ENCODE results near the gene NAV1.

The NAV1 gene

GRCh38 chr1:201586806-201587205 is 47.9 kb downstream of the NAV1 start:
- no peak for DNase-seq (ENCODE audit: low read depth in 3 of 3)

DNA sequence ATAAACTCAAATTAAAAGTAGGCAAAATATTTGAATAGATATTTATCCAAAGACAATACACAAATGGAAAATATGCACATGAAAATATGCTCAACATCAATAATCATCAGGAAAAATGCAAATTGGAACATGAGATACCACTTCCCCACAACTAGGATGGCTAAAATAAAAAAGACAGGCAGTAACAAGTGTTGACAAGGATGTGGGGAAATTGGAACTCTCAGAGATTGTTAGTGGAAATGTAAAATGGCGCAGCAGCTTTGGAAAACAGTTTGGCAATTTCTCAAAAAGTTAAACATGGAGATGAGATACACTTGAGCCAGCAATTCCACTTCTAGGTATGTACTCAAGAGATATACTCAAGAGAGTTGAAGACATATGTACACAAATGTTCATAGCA is 48.8 kb downstream of the NAV1 start:
- no peak for DNase-seq (ENCODE audit: low read depth in 3 of 3)
